HCT116 (cell line): Measurements from ENCODE around the gene RPN1. TPM values are rescaled to one million over a fixed set of nuclear protein-coding genes. Genes with fewer than 3 reads are reported as not detected.

Experiments
- ATAC-seq: fragments of 200-7000 bp; cut with Tn5 transposase; 2 replicates; pipeline ENCODE4 v1.9.1; 2020; ENCODE audit warnings: mild to moderate bottlenecking, moderate library complexity
- BruUV-seq: library from RNA; stranded (reverse); fragments of 400-500 nt; replicated peaks from 2 replicates; lab custom pipeline; 2021; lab: Mats Ljungman, UMichigan
- CTCF ChIA-PET: fragments of 300-600 bp; sonication (Branson Sonifier 250); formaldehyde crosslinking; loops from one replicate; lab custom pipeline; 2021; ENCODE audit warnings: antibody characterized with exemption; lab: Charles Lee
- POLR2A ChIA-PET: fragments of 300-600, 350-600 bp; sonication (Branson Sonifier 250); formaldehyde crosslinking; loops from one replicate; lab custom pipeline; 2021; ENCODE audit warnings: antibody characterized with exemption; lab: Charles Lee
- RAD21 ChIA-PET, 2 experiments: fragments of 300-600 bp; sonication (Branson Sonifier 250); formaldehyde crosslinking; loops; one replicate each; lab custom pipeline; 2023; ENCODE audit warnings: low total read pairs in 2 of 2; ENCODE audit not compliant: uncharacterized antibody in 2 of 2, unreplicated experiment in 2 of 2, low non-redundant PET in 1 of 2; lab: Charles Lee
- DNase-seq: peaks from one replicate; pipeline ENCODE4 v3.0.0-alpha.2; 2010; ENCODE audit warnings: low read depth, low spot score
- H2AFZ ChIP-seq: fragments of 200-600 bp; shearing (Covaris generic), sonication (generic); 2 replicates; pipeline ENCODE4 v1.6.1; 2017; ENCODE audit warnings: low read depth, mixed run types, mixed read lengths, antibody characterized with exemption, low read length; ENCODE audit not compliant: poor library complexity, severe bottlenecking
- H3K27ac ChIP-seq: 2 replicates; pipeline ENCODE4 v1.5.1; 2012; ENCODE audit warnings: low read depth, low read length
- H3K27me3 ChIP-seq: fragments of 200-600 bp; sonication (generic); 2 replicates; pipeline ENCODE4 v1.6.1; 2016; ENCODE audit warnings: mixed run types, low read length, mixed read lengths; ENCODE audit not compliant: insufficient read depth
- H3K36me3 ChIP-seq, 2 experiments: fragments of 200-500 bp in 1 of 2; fragments of 200-600 bp in 1 of 2; sonication (Bioruptor generic) in 1 of 2; sonication (generic) in 1 of 2; 2 replicates each; pipeline versions ENCODE4 v1.5.1 to v1.6.1; 2014 to 2016; ENCODE audit warnings: low read length in 2 of 2, inconsistent platforms in 1 of 2, mixed read lengths in 1 of 2, mixed run types in 1 of 2; ENCODE audit not compliant: insufficient read depth in 2 of 2, control insufficient read depth in 1 of 2
- H3K4me1 ChIP-seq, 2 experiments: fragments of 200-600 bp in 1 of 2; sonication (generic) in 1 of 2; 2 replicates each; pipeline versions ENCODE4 v1.5.1 to v1.6.1; 2012 to 2017; ENCODE audit warnings: low read length in 2 of 2, inconsistent platforms in 1 of 2, mild to moderate bottlenecking in 1 of 2, mixed read lengths in 1 of 2, mixed run types in 1 of 2, moderate library complexity in 1 of 2; ENCODE audit not compliant: insufficient read depth in 2 of 2, control insufficient read depth in 1 of 2
- H3K4me2 ChIP-seq: fragments of 200-600 bp; sonication (generic); 2 replicates; pipeline ENCODE4 v1.6.1; 2017; ENCODE audit warnings: mixed run types, low read length, mixed read lengths
- H3K4me3 ChIP-seq, 2 experiments: fragments of 200-600 bp in 1 of 2; sonication (generic) in 1 of 2; replicated peaks in 1 of 2; 2 replicates each; pipeline ENCODE4 v1.5.1; 2011 to 2016; ENCODE audit warnings: low read length in 2 of 2, control low read depth in 1 of 2, low read depth in 1 of 2, mild to moderate bottlenecking in 1 of 2, mixed read lengths in 1 of 2, mixed run types in 1 of 2
- H3K79me2 ChIP-seq: fragments of 200-600 bp; sonication (generic); 2 replicates; pipeline ENCODE4 v1.6.1; 2017; ENCODE audit warnings: mild to moderate bottlenecking, mixed run types, low read length, moderate library complexity, mixed read lengths; ENCODE audit not compliant: insufficient read depth
- H3K9ac ChIP-seq: fragments of 200-600 bp; sonication (generic); 2 replicates; pipeline ENCODE4 v1.6.1; 2016; ENCODE audit warnings: low read length, mixed read lengths
- H3K9me2 ChIP-seq: fragments of 200-600 bp; sonication (generic), shearing (Covaris generic); 2 replicates; pipeline ENCODE4 v1.6.1; 2017; ENCODE audit warnings: mixed run types, mild to moderate bottlenecking, moderate library complexity; ENCODE audit not compliant: insufficient read depth
- H3K9me3 ChIP-seq, 2 experiments: fragments of 200-500 bp in 1 of 2; fragments of 200-600 bp in 1 of 2; sonication (Bioruptor generic) in 1 of 2; sonication (generic) in 1 of 2; 2 replicates each; pipeline ENCODE4 v1.6.1; 2014 to 2017; ENCODE audit warnings: low read length in 2 of 2, mixed read lengths in 2 of 2, inconsistent platforms in 1 of 2, low read depth in 1 of 2, mild to moderate bottlenecking in 1 of 2, mixed run types in 1 of 2, moderate library complexity in 1 of 2; ENCODE audit not compliant: control insufficient read depth in 1 of 2, insufficient read depth in 1 of 2
- H4K20me1 ChIP-seq: fragments of 200-600 bp; sonication (generic), shearing (Covaris generic); 2 replicates; pipeline ENCODE4 v1.6.1; 2017; ENCODE audit warnings: mixed run types, mild to moderate bottlenecking, moderate library complexity; ENCODE audit not compliant: insufficient read depth
- ATF3 ChIP-seq: IDR thresholded peaks from 2 replicates; pipeline ENCODE4 v1.6.1; 2012
- CEBPB ChIP-seq: IDR thresholded peaks from 2 replicates; pipeline ENCODE4 v1.6.1; 2012; ENCODE audit warnings: low read depth
- CTCF ChIP-seq, 3 experiments: fragments of 200-600 bp in 1 of 3; sonication (generic) in 1 of 3; IDR thresholded peaks in 2 of 3; conservative IDR thresholded peaks in 1 of 3; 2 replicates each; pipeline ENCODE4 v1.5.1; 2012 to 2017; ENCODE audit warnings: low read depth in 2 of 3, low read length in 2 of 3, antibody characterized with exemption in 1 of 3, borderline replicate concordance in 1 of 3, control low read depth in 1 of 3, mild to moderate bottlenecking in 1 of 3, mixed read lengths in 1 of 3, mixed run types in 1 of 3, moderate library complexity in 1 of 3; ENCODE audit not compliant: insufficient read depth in 1 of 3
- ELF1 ChIP-seq: IDR thresholded peaks from 2 replicates; pipeline ENCODE4 v1.6.1; 2012; ENCODE audit warnings: low read depth, borderline replicate concordance
- JUND ChIP-seq: IDR thresholded peaks from 2 replicates; pipeline ENCODE4 v1.6.1; 2012
- POLR2A ChIP-seq: IDR thresholded peaks from 2 replicates; pipeline ENCODE4 v1.7.0; 2011; ENCODE audit warnings: borderline replicate concordance; ENCODE audit not compliant: insufficient read depth, insufficient read length; ENCODE audit errors: extremely low read depth
- POLR2AphosphoS5 ChIP-seq: IDR thresholded peaks from 2 replicates; pipeline ENCODE4 v1.6.1; 2011; ENCODE audit warnings: mild to moderate bottlenecking, low read depth, low read length, moderate library complexity
- RAD21 ChIP-seq: IDR thresholded peaks from 2 replicates; pipeline ENCODE4 v1.6.1; 2012; ENCODE audit warnings: low read depth, mild to moderate bottlenecking
- SP1 ChIP-seq: IDR thresholded peaks from 2 replicates; pipeline ENCODE4 v1.6.1; 2012; ENCODE audit warnings: low read depth
- SRF ChIP-seq: IDR thresholded peaks from 2 replicates; pipeline ENCODE4 v1.6.1; 2012; ENCODE audit warnings: low read depth
- TCF7L2 ChIP-seq: IDR thresholded peaks from 2 replicates; pipeline ENCODE4 v1.7.0; 2011; ENCODE audit warnings: borderline replicate concordance, inconsistent platforms; ENCODE audit not compliant: insufficient read depth, insufficient read length; ENCODE audit errors: extremely low read depth
- ZBTB33 ChIP-seq: IDR thresholded peaks from 2 replicates; pipeline ENCODE4 v1.6.1; 2011; ENCODE audit warnings: mild to moderate bottlenecking, low read length, moderate library complexity; ENCODE audit not compliant: insufficient replicate concordance; ENCODE audit errors: extremely low read depth
- intact Hi-C: fragments of 100-400 bp; cut with micrococcal nuclease; formaldehyde crosslinking; loops from 2 replicates; pipeline ENCODE4 v1.10.0; 2022
- total RNA-seq: library from RNA; stranded (reverse); gene quantifications from one replicate; pipeline ENCODE4 v1.2.1, GENCODE V29; 2021; ENCODE audit not compliant: unreplicated experiment

RPN1 gene
- total RNA-seq, 1 experiment from 2014 or later = 218 TPM

- Histone ChIP-seq H3K9me3 (no peaks in the 10 kb centered on the region), H3K4me3 (no peak overlapping the region), H3K4me1 (peaks cover 5 to 20% of the 10 kb centered on the region in 2 experiments; a peak in 3 of 4 replicates), H3K9me2 (no peaks in the 10 kb centered on the region), H3K36me3 (no peaks in the 10 kb centered on the region), H2AFZ (no peak overlapping the region), H4K20me1 (no peaks in the 10 kb centered on the region), H3K4me2 (no peak overlapping the region), H3K9ac (no peak overlapping the region), H3K27me3 (no peaks in the 10 kb centered on the region), H3K27ac (no peak overlapping the region), H3K79me2 (no peaks in the 10 kb centered on the region)
- ChIA-PET CTCF (no interaction called here), POLR2A (no interaction called here), RAD21 (no interaction called here)
- TF ChIP-seq SRF (no peak), CEBPB (no peak), CTCF (IDR thresholded peaks at IDR 0.05 in 2 of 3, conservative IDR thresholded peaks at IDR 0.05 in 1 of 3; ENCODE audit: borderline replicate concordance in 1 of 3, insufficient read depth in 1 of 3, low read depth in 2 of 3, low read length in 2 of 3) (no peak), ELF1 (no peak), SP1 (no peak), POLR2AphosphoS5 (no peak), POLR2A (no peak), ZBTB33 (no peak), JUND (no peak), TCF7L2 (no peak), ATF3 (no peak), RAD21 (no peak)
- no TSS peak for BruUV-seq
- intact Hi-C loops = no loop called here
- ATAC-seq (no peak), DNase-seq (no peak)
Observed at GRCh38 chr3:128686465-128686864, 35.8 kb upstream of the RPN1 start.
